Esophagus (tissue), 2 donors: ENCODE measurements around the gene ELAVL4. TPM values are rescaled to one million over a fixed set of nuclear protein-coding genes. Genes with fewer than 3 reads are reported as not detected.

Experiments used
- H3K27ac ChIP-seq, 2 donors: one replicate each; pipeline ENCODE4 v1.5.1; 2013; ENCODE audit warnings: low read depth in 2 of 2, mild to moderate bottlenecking in 2 of 2, inconsistent platforms in 1 of 2, low read length in 1 of 2, moderate library complexity in 1 of 2
- H3K27me3 ChIP-seq, 2 donors: one replicate each; pipeline ENCODE4 v1.6.1; 2013; ENCODE audit warnings: low read length in 2 of 2, control low read depth in 1 of 2, mild to moderate bottlenecking in 1 of 2; ENCODE audit not compliant: insufficient read depth in 2 of 2, control insufficient read depth in 1 of 2
- H3K36me3 ChIP-seq, 2 donors: one replicate each; pipeline ENCODE4 v1.6.1; 2013; ENCODE audit warnings: low read length in 1 of 2; ENCODE audit not compliant: control insufficient read depth in 2 of 2, insufficient read depth in 2 of 2
- H3K4me1 ChIP-seq, 2 donors: one replicate each; pipeline ENCODE4 v1.6.1; 2013; ENCODE audit warnings: low read length in 1 of 2; ENCODE audit not compliant: control insufficient read depth in 2 of 2, insufficient read depth in 2 of 2
- H3K4me3 ChIP-seq, 2 donors: one replicate each; pipeline ENCODE4 v1.5.1; 2013; ENCODE audit warnings: low read length in 2 of 2, mild to moderate bottlenecking in 2 of 2, low read depth in 1 of 2, moderate library complexity in 1 of 2
- H3K9me3 ChIP-seq, 2 donors: one replicate each; pipeline ENCODE4 v1.6.1; 2013; ENCODE audit warnings: mild to moderate bottlenecking in 2 of 2, low read depth in 1 of 2, low read length in 1 of 2, moderate library complexity in 1 of 2; ENCODE audit not compliant: control insufficient read depth in 2 of 2, insufficient read depth in 1 of 2
- WGBS, 2 donors: extraction: QIAGEN DNeasy Blood & Tissue Kit; methylation state at CpG; one replicate each; pipeline ENCODE4 v1.1.7; 2013; 5-methylcytosine and 5-hydroxymethylcytosine counted together
- polyA plus RNA-seq, 2 donors: library from polyadenylated mRNA; stranded (reverse); fragments of 200-250 nt; gene quantifications; one replicate each; pipeline ENCODE4 v1.2.3, GENCODE V29; 2013
- donor health status: healthy with polysubstance abuse.
- donor health status: Bipolar disorder and iron deficiency.

ELAVL4 gene
- polyA plus RNA-seq, 2 donors = 0.06 TPM; not detected in 1

DNA sequence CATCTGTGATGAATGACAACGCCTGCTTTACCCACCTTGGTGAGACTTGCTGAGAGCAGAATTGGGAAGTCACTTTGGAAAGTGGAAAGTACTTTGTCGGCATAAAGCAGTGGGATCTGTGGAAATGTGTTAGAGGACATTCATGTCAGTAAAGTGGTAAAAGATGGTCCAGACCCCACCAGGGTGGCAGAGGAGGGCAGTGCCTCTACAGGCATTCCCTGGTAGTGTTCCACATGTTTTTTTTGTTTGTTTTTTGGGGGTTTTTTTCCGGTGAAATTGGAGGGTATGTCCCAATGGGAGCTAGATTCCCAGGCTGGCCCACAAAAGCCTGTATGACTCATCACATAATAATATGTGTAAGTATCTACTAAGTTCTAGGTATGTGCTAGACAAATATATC, 80.6 kb downstream of the ELAVL4 start:
- H3K36me3 ChIP-seq = no peaks in the 10 kb centered on the region
- no peaks in the 10 kb centered on the region for H3K4me1 ChIP-seq
- H3K4me3 ChIP-seq = no peak overlapping the region
- WGBS, 2 donors = 79 to 80% methylated on average over 3 of the region's 3 CpGs
- no peak overlapping the region for H3K27ac ChIP-seq
- peaks cover 0 to 2% of the 10 kb centered on the region in 2 donors for H3K9me3 ChIP-seq
- no peaks in the 10 kb centered on the region for H3K27me3 ChIP-seq

DNA sequence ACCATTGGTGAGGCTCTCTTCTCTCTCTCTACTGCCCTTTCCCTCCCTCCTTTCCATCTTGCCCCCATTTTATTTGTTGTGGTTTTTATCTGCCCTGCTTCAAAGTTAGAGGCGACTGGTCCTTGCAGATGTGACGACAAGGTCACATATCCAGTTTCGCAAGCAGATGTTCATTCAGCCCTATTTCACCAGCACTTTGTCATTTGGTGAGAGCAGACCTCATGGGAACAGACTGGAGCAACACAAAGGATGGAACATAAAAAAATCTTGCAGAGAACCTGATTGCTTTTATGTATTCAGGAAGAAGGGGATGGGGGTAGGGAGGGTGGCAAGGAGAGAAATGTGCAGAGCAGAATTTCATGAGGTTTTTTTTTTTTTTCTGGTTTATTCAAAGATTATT, 84.3 kb downstream of the ELAVL4 start:
- WGBS, 2 donors = 23 to 30% methylated on average over 3 of the region's 3 CpGs
- peaks cover 0 to 2% of the 10 kb centered on the region in 2 donors for H3K9me3 ChIP-seq
- H3K4me1 ChIP-seq = no peaks in the 10 kb centered on the region
- no peaks in the 10 kb centered on the region for H3K27me3 ChIP-seq
- H3K36me3 ChIP-seq = no peaks in the 10 kb centered on the region
- no peak overlapping the region for H3K27ac ChIP-seq
- H3K4me3 ChIP-seq = no peak overlapping the region

DNA sequence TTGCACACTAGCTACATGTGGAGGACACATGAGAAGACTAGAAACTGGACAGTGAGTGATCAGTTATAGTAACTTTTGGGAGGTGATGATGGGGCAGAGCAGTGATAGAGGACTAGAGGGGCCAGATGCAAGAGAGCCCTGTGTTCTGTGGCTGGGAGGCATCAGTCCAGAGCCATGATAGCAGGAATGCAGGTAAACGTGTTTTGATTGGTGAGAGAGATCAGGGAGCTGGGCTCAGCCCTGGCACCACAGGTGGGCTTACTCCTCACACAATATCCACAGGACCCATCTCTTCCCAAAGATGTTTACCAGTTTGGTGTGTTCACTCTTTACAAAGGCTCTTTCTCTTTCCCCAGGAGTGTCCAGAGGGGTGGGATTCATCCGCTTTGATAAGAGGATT, 86.5 kb downstream of the ELAVL4 start:
- H3K27me3 ChIP-seq = no peaks in the 10 kb centered on the region
- 50 to 61% methylated on average over 2 of the region's 2 CpGs for WGBS, 2 donors
- no peak overlapping the region for H3K27ac ChIP-seq
- no peaks in the 10 kb centered on the region for H3K9me3 ChIP-seq
- no peak overlapping the region for H3K4me3 ChIP-seq
- H3K36me3 ChIP-seq = no peaks in the 10 kb centered on the region
- no peaks in the 10 kb centered on the region for H3K4me1 ChIP-seq

DNA sequence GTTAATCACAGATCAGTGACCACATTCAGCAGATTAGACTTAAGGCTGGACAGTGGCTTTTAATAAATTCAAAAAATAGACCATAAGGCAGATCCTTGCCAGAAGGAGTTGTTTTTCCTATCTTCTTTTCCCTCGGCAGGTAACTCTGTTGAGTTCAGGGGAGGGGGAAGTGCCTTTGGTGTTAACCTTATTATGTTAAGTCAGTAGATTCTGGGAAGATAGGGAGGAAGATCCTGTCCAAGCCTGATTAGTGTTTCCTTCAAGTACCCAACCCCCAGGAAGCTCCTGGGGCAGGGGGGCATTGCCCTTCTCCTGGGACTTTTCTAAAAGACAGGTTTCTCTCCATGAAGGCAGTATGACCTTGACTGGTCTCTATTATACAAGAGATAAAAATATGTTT, 87.4 kb downstream of the ELAVL4 start:
- H3K36me3 ChIP-seq = no peaks in the 10 kb centered on the region
- H3K27me3 ChIP-seq = no peaks in the 10 kb centered on the region
- no peaks in the 10 kb centered on the region for H3K4me1 ChIP-seq
- no peak overlapping the region for H3K4me3 ChIP-seq
- WGBS, 2 donors = 47 to 65% methylated on average over 1 of the region's 1 CpG
- H3K9me3 ChIP-seq = no peaks in the 10 kb centered on the region
- H3K27ac ChIP-seq = no peak overlapping the region

GRCh38 chr1:50197216-50197615, 88.5 kb downstream of the ELAVL4 start:
- Histone ChIP-seq H3K4me3 (no peak overlapping the region), H3K27ac (no peak overlapping the region), H3K27me3 (no peaks in the 10 kb centered on the region), H3K9me3 (no peaks in the 10 kb centered on the region), H3K36me3 (no peaks in the 10 kb centered on the region), H3K4me1 (no peaks in the 10 kb centered on the region)
- 75 to 76% methylated on average over 3 of the region's 3 CpGs for WGBS, 2 donors

GRCh38 chr1:50208315-50208714, 99.6 kb downstream of the ELAVL4 start:
- 44 to 46% methylated on average over 2 of the region's 2 CpGs for WGBS, 2 donors
- Histone ChIP-seq H3K4me3 (no peak overlapping the region), H3K27me3 (no peaks in the 10 kb centered on the region), H3K9me3 (no peaks in the 10 kb centered on the region), H3K4me1 (no peaks in the 10 kb centered on the region), H3K36me3 (no peaks in the 10 kb centered on the region), H3K27ac (no peak overlapping the region)

DNA sequence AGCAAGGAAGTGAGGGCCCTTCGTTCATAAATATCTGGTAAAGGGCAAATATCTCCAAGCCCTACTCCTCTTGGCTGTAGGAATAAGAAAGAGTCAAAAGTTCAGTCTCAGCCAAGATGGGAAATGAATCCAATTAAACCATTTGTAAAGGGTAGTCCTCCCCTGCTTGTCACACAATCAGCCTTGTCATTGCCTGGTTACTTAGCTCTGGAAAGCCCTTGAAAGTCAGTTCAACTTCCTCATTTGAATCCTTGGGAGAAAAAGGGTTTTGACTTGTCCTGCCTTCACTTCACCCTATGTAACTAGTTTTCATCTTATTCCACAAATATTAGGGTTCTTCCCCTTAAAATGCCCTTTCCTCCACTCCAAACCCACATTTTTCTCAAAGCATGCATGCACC, 100.0 kb downstream of the ELAVL4 start:
- H3K9me3 ChIP-seq = no peaks in the 10 kb centered on the region
- no peak overlapping the region for H3K4me3 ChIP-seq
- 21 to 35% methylated on average over 1 of the region's 1 CpG for WGBS, 2 donors
- no peak overlapping the region for H3K27ac ChIP-seq
- no peaks in the 10 kb centered on the region for H3K36me3 ChIP-seq
- no peaks in the 10 kb centered on the region for H3K27me3 ChIP-seq
- H3K4me1 ChIP-seq = no peaks in the 10 kb centered on the region

DNA sequence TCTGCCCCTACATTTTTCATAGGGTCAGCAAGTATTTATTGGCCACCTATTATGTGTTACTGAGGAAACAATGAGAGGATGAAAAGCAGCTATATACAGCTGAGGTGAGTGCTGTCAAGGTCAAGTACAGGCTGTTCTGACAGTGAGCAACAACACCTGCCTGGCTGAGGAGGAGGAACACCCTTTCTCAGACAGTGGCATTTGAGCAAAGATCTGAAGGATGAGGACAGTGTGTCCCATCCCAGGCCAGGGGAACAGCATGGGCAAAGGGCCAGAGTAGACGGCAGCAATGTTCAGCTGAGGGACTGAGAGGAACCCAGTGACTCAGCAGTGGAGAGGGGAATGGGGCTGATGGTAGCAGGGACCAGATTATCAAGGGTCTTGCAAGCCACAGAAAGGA, 101.0 kb downstream of the ELAVL4 start:
- peaks cover 0 to 1% of the 10 kb centered on the region in 2 donors for H3K4me1 ChIP-seq
- H3K4me3 ChIP-seq = no peak overlapping the region
- no peak overlapping the region for H3K27ac ChIP-seq
- 47 to 56% methylated on average over 1 of the region's 1 CpG for WGBS, 2 donors
- H3K36me3 ChIP-seq = no peaks in the 10 kb centered on the region
- no peaks in the 10 kb centered on the region for H3K9me3 ChIP-seq
- no peaks in the 10 kb centered on the region for H3K27me3 ChIP-seq

GRCh38 chr1:50213505-50213904, 104.8 kb downstream of the ELAVL4 start:
- Histone ChIP-seq H3K27me3 (no peaks in the 10 kb centered on the region), H3K9me3 (no peaks in the 10 kb centered on the region), H3K27ac (no peak overlapping the region), H3K4me3 (no peak overlapping the region), H3K4me1 (peaks cover 0 to 2% of the 10 kb centered on the region in 2 donors), H3K36me3 (no peaks in the 10 kb centered on the region)
- WGBS, 2 donors = 53 to 56% methylated on average over 3 of the region's 3 CpGs

DNA sequence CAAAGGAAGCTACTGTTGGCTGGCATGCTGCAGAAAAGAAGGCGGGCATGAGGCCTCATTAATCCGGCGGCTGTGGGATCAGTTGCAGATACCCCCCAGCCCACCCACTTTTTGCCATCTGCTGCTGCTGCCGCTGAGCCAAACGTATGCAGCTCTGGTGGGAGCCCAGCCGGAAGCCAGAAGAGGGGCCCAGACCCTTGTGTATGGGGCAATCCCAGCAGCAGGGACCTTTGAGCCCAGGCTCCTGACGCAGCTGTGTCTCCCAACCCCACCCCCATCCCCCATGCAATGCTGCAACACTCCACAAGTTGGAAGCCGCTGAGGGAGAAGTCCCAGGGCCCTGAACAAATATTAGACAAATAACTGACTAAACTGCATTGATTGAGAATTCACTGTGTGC, 106.0 kb downstream of the ELAVL4 start:
- Histone ChIP-seq H3K4me3 (no peak overlapping the region), H3K4me1 (peaks cover 0 to 2% of the 10 kb centered on the region in 2 donors), H3K27me3 (no peaks in the 10 kb centered on the region), H3K27ac (no peak overlapping the region), H3K9me3 (no peaks in the 10 kb centered on the region), H3K36me3 (no peaks in the 10 kb centered on the region)
- 43 to 66% methylated on average over 7 to 8 of the region's 8 CpGs for WGBS, 2 donors
